SW 1271 (cell line): ENCODE measurements around the gene MX2.
"Not testable (repeated sequence)": the region's sequence is repeated elsewhere in the genome, so short reads cannot be mapped to it uniquely, and the experiment has no call there.

Source experiments
- DNase-seq, 2 experiments: peaks; one replicate each; lab custom pipeline; 2025; lab: John Stamatoyannopoulos, UW

Gene MX2

DNA sequence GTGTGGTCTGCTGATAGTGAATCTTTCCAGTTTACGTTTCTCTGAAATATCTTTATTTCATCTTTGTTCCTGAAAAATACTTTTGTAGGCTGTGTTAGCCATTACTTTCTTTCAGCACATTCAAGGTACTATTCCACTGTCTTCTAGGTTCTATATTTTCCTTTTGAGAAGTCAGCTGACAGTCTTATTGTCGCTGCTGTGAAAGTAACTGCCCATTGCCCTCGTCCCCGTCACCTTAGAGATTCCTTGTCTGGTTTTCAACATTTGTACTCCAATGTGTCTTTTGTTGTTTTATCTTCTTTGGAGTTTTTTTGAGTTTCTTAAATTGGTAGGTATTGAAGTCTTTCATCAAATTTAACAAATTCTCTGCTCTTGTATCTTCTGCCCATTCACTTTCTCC, 19.8 kb upstream of the MX2 start:
- DNase-seq, result no peak

DNA sequence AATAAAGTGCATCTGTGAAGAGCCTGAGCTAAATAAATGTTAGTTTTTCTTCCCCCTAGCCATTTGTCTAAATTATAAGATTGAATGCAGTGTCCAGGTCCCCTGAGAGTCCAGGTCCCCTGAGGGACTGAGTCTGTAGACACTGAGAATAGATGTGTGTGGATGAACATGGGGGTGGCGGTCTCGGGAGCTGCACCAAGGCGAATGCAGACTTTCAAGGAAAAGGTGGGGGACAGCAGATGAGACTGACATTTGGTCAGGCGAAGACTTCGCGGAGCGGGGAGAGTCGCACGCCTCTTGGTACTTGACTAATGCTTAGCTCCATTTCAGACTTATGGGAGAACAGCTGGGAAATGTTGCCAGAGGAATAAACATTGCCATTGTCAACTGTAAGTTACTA, 17.7 kb upstream of the MX2 start:
- DNase-seq, result no peak

DNA sequence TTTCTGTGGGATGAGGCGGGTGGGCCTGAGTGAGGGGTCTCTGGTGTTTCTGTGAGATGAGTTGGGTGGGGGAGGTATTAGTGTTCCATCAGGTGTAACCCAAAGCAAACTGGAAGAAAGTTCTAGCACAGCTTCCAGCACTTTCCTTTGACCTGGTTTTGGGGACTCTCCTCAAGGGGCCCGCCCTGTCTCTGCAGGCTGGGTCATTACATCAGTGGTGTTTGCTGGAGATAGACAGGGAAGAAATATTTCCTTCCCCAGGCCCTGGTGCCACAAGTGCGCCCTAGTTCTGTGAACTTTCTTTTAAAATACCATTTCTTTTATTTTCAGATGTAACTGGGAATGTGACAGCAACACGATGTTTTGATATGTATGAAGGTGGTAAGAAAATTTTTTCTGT, 16.5 kb upstream of the MX2 start:
- DNase-seq, result no peak

DNA sequence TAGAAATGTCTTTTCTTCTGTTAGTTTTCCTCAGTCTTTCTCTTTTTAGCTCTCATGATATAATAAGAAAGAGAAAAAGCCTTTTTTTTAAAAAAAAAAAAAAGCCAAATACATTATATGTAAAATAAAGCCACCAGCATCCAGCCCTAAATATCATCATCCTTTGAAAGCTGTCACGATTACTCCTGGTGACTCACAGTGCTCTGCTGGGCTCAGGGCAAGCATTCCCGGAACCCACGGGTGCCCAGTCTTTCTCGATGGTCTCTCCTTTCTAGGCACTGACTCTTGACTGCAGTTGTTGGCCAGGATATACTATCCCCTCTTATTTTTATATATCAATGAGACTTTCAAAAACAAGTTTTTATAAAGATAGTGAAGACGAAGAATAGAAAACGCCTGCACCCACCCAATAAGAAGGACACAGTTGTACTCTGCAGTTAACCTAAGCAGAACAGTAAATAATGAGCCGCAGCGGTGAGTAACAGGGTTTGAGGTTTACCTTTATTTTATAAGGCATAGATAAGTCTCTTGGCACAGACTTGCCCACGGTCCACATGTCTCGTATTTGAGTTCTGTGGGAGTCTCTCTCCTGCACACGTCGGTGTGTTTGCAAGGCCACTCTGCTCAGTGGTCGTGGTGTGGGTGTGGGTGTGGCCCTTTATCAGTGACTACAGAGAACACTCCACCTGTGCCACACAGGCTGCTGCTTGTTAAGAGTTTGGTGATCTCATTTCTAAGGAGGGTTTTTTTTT, 15.7 kb upstream of the MX2 start:
- DNase-seq, result no peak

DNA sequence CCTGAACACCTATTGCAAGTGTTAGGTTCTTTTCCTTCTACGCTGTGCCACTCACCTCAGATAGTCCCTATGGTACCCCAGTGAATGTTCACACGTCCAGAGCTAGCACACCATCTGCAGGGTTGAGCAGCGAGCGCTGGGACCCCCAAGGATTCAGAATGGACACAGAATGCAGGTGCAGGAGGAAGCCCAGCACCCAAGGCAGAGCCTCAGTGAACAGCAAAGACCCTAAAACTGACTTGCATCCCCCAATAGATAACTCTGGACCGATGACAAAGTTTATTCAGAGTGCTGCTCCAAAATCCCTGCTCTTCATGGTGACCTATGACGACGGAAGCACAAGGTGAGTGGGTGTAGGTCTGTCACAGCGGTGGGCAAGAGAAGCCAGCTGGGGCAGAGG, 15.1 kb upstream of the MX2 start:
- no peak for DNase-seq

DNA sequence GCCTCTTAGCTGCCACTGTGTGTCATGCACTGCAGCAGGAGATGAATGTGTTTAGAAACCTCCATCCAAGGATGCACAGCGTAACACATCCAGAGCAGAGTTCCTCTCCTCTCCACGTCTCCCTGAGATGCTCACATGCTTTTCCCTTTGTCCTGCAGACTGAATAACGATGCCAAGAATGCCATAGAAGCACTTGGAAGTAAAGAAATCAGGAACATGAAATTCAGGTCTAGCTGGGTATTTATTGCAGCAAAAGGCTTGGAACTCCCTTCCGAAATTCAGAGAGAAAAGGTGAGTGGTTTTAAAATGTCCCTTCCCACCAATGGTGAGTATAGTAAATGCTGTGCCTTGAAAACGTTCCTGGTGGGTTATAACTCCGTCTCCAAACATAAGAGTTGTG, 13.4 kb upstream of the MX2 start:
- no peak for DNase-seq

DNA sequence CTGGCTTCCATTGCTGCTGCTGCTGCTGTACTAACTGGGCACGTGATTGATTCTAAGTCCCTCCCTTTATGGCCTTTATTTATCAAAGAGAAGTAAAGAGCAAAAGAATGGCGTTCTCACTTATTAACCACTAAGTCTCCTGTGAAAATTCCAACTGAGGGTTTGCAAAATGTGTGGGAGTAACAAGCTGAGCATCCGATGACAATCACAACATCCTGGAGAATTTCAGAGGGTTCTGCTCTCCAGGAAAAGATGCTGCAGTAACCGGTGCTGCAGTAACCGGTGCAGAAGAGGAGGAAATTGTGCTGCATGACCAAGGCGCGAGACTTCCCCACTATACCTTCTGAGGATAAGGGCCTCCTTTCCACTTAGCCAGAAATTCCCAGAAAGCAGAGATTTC, 12.7 kb upstream of the MX2 start:
- no peak for DNase-seq

DNA sequence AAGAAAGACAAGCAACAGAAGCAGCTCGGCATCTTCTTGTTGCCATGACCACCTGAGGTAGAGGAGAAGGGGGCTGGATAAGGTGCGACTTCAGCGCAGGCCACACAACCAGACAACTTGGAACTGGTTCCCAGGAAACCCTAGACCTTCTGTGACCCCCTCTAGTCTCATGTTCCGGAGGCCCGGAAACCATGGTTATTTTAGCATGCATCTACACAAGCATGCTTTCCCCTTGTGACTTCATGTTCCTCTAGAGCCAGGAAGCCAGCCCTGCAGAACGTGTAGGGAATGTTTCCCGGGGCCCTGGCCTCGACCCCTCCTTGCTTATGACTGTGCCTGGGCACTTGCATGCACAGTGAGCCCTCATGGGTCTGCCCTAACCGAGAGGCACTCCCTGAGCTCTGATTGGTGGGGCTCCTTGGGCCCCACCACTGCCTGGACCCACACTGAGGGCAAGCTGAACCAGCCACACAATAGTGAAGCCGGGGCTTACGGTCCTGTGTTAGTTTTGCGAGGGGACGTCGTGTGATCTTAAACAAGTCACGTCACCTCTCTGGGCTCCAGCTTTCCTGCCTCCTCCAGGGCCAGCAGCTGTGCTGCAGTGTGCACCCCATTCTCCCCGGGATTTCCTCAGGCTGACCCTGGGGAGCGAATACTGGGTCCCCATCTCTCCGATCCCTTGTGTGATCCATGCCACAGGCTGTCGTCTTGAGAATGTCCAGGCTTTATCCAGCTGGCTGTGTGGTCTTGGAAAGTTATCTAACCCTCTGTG, 12.0 kb upstream of the MX2 start:
- DNase-seq, result no peak

DNA sequence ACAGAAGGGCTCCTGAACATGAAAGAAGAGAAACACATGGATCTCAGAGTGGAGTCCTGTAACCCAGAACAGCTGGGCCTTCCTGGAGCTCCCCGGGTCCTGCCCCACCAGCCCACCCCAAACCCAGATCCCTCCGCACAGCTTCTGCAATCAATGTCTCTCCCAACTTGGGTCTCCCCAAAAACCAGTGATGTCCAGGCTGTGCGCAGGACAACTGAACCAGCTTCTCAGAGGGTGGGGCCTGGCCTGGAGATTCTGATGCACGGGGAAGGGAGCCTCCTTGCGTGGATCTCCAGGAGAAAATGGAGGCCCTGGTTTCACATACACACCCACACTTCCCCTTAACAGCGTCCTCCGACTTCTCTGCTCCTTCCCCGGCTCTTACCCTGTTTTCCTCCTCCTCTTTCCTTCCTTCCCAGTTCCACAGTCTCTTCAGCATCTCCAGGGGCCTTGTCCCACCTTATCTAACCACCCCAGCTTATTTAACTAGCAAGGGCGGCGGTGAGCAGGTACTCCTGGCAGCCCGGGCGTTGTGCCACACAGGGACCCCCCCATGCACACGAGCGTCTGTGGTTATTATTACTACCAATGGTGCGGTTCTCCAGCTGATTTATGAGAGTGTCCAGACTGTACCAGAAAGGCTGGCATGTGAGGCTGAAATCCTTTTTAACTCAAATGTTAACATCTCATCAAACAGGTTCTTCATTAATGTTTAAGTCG, 11.2 kb upstream of the MX2 start:
- no peak for DNase-seq

DNA sequence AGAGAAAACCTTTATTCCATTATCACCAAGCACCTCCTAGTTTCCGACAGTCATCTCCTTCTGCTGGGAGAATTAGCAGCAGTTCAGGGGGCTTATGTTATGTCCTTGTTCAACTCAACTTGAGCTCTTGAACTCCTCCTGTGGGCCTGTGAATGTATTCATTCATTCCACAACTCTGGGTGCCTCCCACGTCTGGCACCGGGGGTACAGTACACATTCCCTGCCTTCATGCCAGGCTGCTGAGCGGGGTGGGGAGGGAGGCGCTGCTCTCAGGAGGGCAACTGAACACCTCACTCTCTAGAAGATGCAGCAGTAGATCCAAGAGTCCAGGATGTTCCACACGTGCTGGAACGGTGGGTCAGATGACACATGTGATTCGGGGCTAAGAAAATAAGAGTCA, 4.3 kb upstream of the MX2 start:
- no peak for DNase-seq

DNA sequence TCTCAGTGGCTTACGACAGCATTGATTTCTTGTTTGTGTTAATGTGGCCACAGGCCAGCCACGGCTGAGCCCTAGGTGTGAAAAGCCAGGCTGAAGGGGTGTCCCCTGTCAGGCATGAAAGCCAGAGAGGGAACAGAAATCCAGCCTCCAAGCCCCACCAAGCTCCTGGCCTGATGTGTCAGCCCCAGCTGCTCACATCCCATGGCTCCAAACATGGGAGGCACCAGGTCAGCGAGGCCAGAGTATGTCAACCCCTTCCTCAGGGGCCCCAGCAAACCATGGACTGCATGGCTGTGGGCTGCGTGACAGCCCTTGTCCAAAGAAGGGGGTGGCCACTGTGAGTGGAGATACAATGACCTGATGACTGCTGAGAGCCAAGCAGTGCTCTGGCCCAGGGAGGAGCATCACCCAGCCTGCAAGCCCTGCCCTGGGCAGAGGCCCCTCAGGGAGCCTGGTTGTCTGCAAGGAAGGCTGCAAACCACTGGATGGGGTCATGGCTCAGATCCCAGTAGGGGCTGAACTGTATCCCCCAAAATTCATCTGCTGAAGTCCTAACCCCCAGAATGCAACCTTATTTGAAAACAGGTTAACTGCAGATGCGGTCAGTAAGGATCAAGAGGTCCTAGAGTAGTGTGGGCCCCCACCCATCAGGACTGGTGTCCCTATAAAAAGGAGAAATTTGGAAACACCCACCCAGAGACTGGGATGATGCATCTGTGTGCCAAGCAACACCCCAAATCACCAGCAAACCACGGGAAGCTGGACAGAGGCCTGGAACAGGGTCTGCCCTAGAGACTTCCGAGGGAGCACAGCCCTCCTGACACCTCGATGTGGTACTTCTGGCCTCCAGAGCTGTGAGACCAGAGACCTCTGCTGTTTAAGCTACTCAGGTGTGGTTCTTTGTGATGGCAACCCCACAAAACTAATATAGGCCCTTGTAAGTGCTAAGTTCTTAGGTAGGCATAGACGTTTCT, 3.3 kb upstream of the MX2 start:
- DNase-seq, result no peak

DNA sequence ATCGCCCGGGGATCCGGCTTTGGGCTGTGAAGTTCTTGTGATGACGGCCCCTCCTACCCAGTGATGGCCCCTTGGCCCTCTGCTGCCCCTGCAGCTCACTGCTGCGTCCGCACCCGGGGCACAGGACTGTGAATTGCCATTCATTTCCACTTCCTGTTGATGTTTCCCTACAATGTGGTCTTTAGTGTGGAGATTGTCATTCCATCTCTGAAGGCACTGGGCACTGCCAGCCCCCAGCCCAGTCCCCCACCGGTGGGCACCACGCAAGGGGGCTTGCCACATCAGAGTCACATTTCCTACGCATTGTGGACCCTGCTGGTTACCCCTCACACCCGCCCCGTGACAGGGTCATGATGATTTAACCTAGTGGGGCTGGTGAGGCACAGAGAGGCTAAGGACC, 2.5 kb upstream of the MX2 start:
- no peak for DNase-seq

DNA sequence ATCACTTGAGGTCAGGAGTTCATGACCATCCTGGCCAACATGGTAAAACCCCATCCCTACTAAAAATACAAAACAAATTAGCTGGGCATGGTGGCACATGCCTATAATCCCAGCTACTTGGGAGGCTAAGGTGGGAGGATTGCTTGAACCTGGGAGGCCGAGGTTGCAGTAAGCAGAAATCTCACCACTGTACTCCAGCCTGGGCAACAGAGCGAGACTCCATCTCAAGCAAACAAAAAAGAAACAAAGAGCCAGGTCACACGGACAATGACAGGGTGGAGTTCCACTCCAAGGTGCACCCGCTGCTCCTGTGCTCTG, 2.1 kb upstream of the MX2 start:
- not testable (repeated sequence) for DNase-seq

DNA sequence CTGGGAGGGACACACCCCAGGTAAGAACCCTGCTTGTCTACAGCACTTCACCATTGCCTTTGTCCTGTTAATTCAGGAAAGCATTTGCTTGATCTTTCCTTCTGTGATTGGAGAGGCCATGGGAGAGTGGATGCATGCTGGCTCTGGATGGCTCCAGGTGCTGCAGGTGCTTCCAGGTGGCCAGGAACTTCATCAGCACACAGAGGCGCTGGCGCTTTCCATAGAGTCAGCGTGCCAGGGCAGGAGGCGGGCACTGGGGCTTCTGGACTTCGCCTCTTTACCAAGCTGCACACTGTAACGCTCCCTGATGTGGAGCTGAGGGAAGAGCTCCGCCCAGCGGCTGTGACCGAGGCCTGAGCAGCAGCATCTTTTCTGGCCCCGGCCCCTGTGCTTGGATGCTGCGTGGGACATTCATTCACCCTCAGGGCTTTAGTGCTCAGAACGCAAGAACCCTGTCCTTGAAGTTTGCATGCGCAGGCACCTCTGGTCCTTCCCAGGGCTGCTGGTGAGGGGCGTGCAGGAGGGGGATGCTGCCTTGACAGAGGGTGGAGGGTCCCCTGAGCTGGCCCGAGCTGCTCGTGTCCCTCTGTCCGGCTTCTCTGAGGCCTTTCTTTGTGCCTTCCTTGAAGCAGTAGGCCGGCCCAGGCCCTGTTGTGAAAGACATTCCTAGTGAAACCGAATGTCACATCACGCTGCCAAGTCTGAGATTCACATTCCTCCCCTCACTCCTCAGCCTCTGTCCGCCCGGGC, 1.6 kb upstream of the MX2 start:
- DNase-seq, result no peak

DNA sequence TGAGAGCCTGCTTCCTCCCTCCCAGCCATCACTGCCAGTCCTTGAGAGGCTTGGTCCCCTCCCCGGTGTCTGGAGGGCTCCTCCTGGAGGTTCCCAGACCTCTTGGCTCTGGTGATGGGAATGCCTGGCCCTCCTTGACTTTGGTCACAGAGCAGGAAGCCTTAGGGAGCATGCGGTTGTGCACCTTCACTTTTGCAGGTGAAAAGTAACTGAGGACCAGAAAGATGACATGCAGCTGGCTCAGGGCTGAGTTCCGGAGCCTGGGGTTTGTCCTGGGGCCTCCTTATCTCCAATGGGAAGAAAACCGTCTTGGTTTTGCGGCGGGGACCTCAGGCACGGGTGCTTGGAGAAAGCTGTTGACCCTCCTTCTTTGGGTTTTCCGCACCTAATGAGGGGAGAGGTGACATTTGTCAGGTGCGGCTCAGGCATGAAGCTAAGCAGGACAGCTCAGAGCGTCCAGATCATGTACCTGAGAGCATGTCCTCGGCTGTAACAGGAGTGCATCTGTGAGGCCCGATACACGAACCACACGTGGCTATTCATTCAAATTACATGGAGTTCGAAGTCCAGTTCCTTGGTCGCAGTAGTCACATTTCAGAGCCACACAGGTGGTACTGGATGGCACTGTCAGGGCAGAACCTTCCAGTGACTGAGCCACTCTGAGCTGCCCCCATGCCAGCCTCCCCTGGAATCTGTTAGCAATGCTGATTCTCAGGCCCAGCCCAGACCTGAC, 608 bp upstream of the MX2 start:
- no peak for DNase-seq

DNA sequence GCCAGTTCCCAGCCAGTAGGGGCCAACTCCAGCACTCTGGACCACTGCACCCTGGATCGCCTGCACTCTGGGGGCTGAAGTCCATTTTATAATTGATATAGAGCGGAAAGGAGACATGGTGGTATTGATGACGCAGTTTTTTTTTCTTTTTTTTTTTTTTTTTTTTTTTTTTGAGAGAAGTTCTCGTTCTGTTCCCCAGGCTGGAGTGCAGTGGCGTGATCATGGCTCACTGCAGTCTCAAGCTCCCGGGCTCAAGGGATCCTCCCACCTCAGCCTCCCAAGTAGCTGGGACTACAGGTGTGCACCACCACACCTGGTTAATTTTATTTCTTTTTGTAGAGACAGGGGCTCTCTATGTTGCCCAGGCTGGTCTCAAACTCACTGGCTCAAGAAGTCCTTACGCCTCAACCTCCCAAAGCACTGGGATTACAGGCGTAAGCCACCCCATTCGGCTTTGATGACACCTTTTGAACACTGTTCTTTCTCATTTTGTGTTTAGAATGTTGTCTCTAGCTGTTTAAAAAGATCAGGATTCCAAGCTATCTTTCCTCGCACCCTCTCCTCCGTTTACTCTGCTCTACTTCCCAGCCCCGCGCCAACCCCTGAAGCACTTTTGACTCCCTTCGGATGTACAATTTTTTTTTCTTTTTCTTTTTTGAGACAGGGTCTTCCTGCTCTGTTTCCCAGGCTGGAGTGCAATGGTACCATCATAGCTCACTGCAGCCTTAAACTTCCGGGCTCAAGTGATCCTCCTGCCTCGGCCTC, 960 bp downstream of the MX2 start:
- no peak for DNase-seq

DNA sequence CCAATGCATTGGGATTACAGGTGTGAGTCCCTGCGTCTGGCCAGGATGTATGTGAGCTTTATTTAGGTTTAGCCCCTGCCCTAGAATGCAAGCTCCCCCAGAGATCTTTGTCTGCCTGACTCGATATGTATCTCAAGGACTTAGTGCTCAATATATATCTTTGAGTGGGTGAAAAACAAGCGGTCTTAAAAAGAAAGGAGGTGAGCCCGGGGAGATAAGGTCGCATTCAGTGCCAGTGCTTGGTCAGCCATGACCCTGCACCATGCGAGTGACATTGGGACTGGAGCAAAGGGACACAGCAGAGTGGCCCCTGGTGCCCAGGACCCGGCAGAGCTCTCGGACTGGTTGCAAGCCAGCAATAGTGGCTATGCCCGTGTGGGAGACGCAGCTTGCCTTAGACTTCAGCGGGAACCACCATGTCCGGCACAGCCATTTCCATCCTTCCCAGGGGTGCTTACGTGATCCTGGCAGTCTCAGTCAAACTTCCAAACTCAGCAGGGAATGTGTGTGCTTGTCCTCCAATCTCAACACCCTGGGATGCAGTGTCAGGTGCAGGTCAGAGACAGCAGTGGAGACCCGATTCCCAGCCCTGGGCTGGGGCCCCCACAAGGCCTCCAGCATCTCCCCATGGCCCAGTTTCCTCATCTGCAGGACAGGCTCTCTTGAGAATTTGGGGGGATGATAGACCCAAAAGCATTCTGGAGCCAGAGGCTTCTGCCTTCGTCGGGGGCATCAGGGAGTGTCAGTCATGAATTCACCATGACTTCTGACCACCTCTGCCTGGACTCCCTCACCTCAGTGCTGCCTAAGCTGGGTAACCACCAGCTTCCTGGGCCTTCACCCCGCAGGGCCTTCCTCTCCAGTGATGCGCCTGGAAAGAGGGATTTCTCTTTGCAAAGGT, 1.8 kb downstream of the MX2 start:
- no peak for DNase-seq

DNA sequence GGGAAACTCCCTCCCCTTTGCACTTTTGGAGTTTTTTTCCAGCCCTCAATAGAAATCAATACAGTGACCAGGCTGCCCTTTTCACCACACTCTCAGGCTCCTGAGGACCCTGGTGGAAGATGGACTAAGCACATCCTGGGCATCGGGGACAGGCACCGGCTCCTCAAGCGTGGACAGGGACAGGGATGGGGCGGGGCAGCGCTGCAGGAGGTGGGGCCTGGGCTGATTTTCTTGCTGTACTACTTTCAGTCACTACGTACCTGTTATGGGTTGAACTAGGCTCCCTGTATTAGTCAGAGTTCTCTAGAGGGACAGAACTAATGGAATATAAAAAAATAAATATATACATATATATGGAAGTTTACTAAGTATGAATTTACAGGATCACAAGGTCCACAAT, 2.5 kb downstream of the MX2 start:
- DNase-seq, result no peak
